Smooth muscle cell (in vitro differentiated cells): ENCODE data around the gene MXI1. TPM values are rescaled to one million over a fixed set of nuclear protein-coding genes. Genes with fewer than 3 reads are reported as not detected.

ENCODE experiments used
- DNase-seq: peaks from one replicate; lab custom pipeline; 2025; ENCODE audit not compliant: unreplicated experiment; lab: John Stamatoyannopoulos, UW
- H2AFZ ChIP-seq: fragments of 200-600 bp; sonication (generic); 2 replicates; pipeline ENCODE4 v1.6.0; 2016; ENCODE audit warnings: antibody characterized with exemption, low read depth, mild to moderate bottlenecking
- H3F3A ChIP-seq: fragments of 200-600 bp; sonication (generic); 2 replicates; pipeline ENCODE4 v1.6.0; 2017; ENCODE audit warnings: antibody characterized with exemption, low read depth
- H3K27ac ChIP-seq: fragments of 200-600 bp; sonication (generic); 2 replicates; pipeline ENCODE4 v1.5.1; 2016; ENCODE audit warnings: low read depth, mild to moderate bottlenecking
- H3K27me3 ChIP-seq: fragments of 200-600 bp; sonication (generic); 2 replicates; pipeline ENCODE4 v1.6.1; 2016; ENCODE audit warnings: low read depth, mild to moderate bottlenecking
- H3K36me3 ChIP-seq: fragments of 200-600 bp; sonication (generic); 2 replicates; pipeline ENCODE4 v1.5.1; 2016; ENCODE audit warnings: low read depth
- H3K4me1 ChIP-seq: fragments of 200-600 bp; sonication (generic); 2 replicates; pipeline ENCODE4 v1.5.1; 2016; ENCODE audit warnings: low read depth
- H3K4me2 ChIP-seq: fragments of 200-600 bp; sonication (generic); 2 replicates; pipeline ENCODE4 v1.6.0; 2016; ENCODE audit warnings: mild to moderate bottlenecking
- H3K4me3 ChIP-seq: fragments of 200-600 bp; sonication (generic); 2 replicates; pipeline ENCODE4 v1.5.1; 2016; ENCODE audit warnings: mild to moderate bottlenecking
- H3K79me2 ChIP-seq: fragments of 200-600 bp; sonication (generic); 2 replicates; pipeline ENCODE4 v1.6.0; 2016; ENCODE audit warnings: low read depth, mild to moderate bottlenecking
- H3K9ac ChIP-seq: fragments of 200-600 bp; sonication (generic); 2 replicates; pipeline ENCODE4 v1.6.0; 2016; ENCODE audit warnings: low read depth
- H3K9me3 ChIP-seq: fragments of 200-600 bp; sonication (generic); replicated peaks from 2 replicates; pipeline ENCODE4 v1.5.1; 2016; ENCODE audit warnings: low read depth
- H4K20me1 ChIP-seq: fragments of 200-600 bp; sonication (generic); 2 replicates; pipeline ENCODE4 v1.6.0; 2016; ENCODE audit warnings: low read depth
- WGBS: methylation state at CpG from one replicate; pipeline ENCODE4 v1.1.7; 2016; ENCODE audit warnings: low lambda C conversion rate; 5-methylcytosine and 5-hydroxymethylcytosine counted together
- polyA plus RNA-seq: library from polyadenylated mRNA; unstranded; fragments of >200 nt; fragmentation: Nextera tagmentation; extraction: Ambion mirVana; gene quantifications from 2 replicates; pipeline ENCODE4 v1.2.1, GENCODE V29; 2016
- total RNA-seq: library from RNA; depleted of rRNA; stranded (reverse); fragments of >200 nt; gene quantifications from 2 replicates; pipeline ENCODE4 v1.2.3, GENCODE V29; 2014
- TF ChIP-seq, protein P1 (sequence below): fragments of 200-600 bp; sonication (generic); IDR thresholded peaks from 2 replicates; pipeline ENCODE4 v1.5.1; 2017; ENCODE audit warnings: borderline replicate concordance, mild to moderate bottlenecking, antibody characterized with exemption; ENCODE audit not compliant: insufficient read depth, poor library complexity, severe bottlenecking

Gene MXI1
- total and polyA plus RNA-seq, 2 experiments from 2014 or later: 35.9 to 52.3 TPM

DNA sequence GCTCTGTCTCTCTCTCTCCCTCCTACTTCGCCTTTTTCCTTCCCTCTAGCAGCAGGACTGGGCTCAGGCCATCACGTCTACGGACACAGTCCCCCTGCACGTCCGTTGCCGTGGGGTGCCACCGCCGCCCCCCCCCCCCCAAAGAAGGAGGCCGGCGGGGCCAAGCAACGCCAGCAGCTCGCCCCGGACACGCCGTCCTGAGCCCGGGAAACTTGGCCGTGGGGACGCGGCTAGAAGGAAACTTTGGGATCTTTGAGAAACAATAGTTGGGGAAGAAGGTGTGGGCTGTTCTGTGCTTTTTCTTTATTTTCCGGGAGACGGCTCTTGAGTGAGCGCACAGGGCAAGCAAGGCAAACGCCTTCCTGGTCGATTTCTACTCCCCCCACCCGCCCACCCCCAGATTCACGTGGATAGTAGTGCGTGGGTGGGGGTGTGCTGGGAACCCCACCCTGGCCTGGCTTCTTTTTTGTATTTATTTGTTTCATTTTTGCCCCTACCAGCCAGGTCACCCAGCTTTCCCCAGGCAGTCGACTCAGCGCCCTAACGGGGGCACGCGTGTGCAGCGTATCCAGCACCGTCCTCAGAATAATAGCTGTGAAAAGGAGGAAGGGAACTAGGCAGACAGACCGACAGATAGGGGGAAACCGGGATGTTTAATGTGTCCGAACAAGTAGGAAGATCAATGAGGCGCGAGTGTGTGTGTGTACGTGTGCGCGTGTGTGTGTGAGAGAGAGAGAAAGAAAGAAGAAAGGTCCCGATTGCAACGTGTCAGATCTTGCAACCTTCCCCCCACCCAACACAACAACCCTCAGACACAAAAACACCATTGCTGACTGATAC is 1.4 kb downstream of the MXI1 start:
- Histone ChIP-seq H2AFZ (peak overlapping the region; percentile 92), H3K27me3 (peaks cover 4% of the 10 kb centered on the region), H3K4me1 (peaks cover 13% of the 10 kb centered on the region), H3K27ac (peak overlapping the region; percentile 92), H3K4me3 (peak overlapping the region; percentile 92), H3F3A (peaks cover 7% of the 10 kb centered on the region), H3K4me2 (peak overlapping the region; percentile 97), H3K79me2 (peaks cover 14% of the 10 kb centered on the region), H4K20me1 (peaks cover 26% of the 10 kb centered on the region), H3K36me3 (no peaks in the 10 kb centered on the region), H3K9me3 (no peaks in the 10 kb centered on the region), H3K9ac (peak overlapping the region; percentile 96)
- TF ChIP-seq, protein P1, sequence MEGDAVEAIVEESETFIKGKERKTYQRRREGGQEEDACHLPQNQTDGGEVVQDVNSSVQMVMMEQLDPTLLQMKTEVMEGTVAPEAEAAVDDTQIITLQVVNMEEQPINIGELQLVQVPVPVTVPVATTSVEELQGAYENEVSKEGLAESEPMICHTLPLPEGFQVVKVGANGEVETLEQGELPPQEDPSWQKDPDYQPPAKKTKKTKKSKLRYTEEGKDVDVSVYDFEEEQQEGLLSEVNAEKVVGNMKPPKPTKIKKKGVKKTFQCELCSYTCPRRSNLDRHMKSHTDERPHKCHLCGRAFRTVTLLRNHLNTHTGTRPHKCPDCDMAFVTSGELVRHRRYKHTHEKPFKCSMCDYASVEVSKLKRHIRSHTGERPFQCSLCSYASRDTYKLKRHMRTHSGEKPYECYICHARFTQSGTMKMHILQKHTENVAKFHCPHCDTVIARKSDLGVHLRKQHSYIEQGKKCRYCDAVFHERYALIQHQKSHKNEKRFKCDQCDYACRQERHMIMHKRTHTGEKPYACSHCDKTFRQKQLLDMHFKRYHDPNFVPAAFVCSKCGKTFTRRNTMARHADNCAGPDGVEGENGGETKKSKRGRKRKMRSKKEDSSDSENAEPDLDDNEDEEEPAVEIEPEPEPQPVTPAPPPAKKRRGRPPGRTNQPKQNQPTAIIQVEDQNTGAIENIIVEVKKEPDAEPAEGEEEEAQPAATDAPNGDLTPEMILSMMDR: no peak
- WGBS: under 1% methylated on average over 44 of the region's 44 CpGs
- peak; percentile 23 for DNase-seq

DNA sequence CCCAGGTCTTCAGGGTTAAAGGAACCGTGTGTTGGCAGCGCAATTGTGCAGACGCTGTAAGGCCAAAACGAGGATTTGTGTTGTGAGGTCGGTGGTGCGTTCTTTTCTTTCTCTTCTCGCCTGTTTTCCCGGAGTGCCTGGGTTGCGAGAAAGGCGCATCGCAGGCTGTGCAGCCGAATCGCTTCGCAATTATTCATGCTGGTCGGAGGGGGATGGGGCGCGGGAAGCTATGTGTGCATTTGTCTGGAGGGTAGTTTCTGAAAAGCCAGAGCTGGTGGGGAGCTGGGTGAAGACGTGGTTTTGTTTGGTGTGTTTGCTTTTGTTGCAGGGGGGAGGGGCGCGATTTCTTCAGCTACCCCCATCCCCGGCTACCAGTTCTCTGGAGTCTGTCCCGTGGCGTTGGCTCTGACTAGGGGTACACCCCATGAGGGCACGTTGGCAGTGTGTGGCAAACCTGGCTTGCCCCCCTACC is 2.1 kb downstream of the MXI1 start:
- DNase-seq: peak; percentile 69

DNA sequence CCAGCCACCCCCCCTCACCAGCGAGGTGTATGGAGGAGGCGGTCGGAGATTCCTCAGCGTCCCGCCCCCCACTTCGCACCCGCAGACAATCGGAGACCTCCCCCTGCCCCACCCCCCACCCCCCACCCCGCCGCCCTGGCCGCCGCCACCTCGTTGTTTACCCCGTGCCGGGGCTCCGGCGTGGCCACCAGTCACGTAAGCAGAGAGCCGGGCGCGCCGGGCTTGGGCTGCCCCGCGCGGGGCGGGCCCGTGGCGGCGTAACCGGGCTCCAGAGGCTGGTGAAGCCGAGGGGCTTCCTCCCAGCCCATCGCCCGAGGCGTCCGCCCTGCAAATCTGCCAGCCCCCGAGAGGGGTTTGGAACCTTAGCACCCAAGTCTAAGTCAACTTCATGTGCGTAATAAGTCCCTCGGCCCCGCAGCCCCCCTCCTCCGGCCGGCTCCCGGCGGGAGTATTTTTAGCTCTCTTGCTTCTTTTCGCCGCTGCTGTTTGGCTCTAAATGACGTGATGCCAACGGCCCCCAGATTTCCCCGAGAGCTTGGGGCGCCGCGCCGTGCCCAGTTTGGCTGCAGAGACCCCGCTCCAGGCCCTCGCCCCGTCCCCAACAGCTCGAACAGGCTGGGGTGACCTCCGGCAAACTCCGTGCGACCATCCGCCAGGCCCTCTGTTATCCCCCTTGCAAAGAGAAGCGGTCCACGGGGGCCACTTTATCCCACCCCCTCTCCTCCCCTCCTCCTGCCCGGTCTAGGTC is 2.7 kb downstream of the MXI1 start:
- H3K4me1 ChIP-seq: peaks cover 11% of the 10 kb centered on the region
- no peaks in the 10 kb centered on the region for H3K36me3 ChIP-seq
- H3K27me3 ChIP-seq: peaks cover 4% of the 10 kb centered on the region
- peaks cover 38% of the 10 kb centered on the region for H4K20me1 ChIP-seq
- DNase-seq: peak; percentile 72
- H3F3A ChIP-seq: peaks cover 7% of the 10 kb centered on the region
- H3K9ac ChIP-seq: peak overlapping the region; percentile 96
- peak overlapping the region; percentile 90 for H2AFZ ChIP-seq
- TF ChIP-seq, protein P1: no peak
- peak overlapping the region; percentile 97 for H3K4me2 ChIP-seq
- H3K4me3 ChIP-seq: peak overlapping the region; percentile 92
- under 1% methylated on average over 54 of the region's 63 CpGs for WGBS
- H3K27ac ChIP-seq: peak overlapping the region; percentile 92
- H3K9me3 ChIP-seq: no peaks in the 10 kb centered on the region
- H3K79me2 ChIP-seq: peaks cover 16% of the 10 kb centered on the region

More for the DNA sequence above, 2.1 kb downstream of the MXI1 start:
- H3K36me3 ChIP-seq: no peaks in the 10 kb centered on the region
- peaks cover 33% of the 10 kb centered on the region for H4K20me1 ChIP-seq
- H3K4me2 ChIP-seq: peak overlapping the region; percentile 97
- peaks cover 4% of the 10 kb centered on the region for H3K27me3 ChIP-seq
- WGBS: under 1% methylated on average over 22 of the region's 24 CpGs
- H3K4me3 ChIP-seq: peak overlapping the region; percentile 92
- peaks cover 13% of the 10 kb centered on the region for H3K4me1 ChIP-seq
- H3K27ac ChIP-seq: peak overlapping the region; percentile 92
- TF ChIP-seq, protein P1: no peak
- peak overlapping the region; percentile 96 for H3K9ac ChIP-seq
- H3K79me2 ChIP-seq: peaks cover 16% of the 10 kb centered on the region
- peaks cover 7% of the 10 kb centered on the region for H3F3A ChIP-seq
- no peaks in the 10 kb centered on the region for H3K9me3 ChIP-seq
- peak overlapping the region; percentile 92 for H2AFZ ChIP-seq
